CD14-positive monocyte (primary cell): ENCODE data around the gene TMEM140. TPM values are rescaled to one million over a fixed set of nuclear protein-coding genes. Genes with fewer than 3 reads are reported as not detected.

Experiments used
- DNase-seq, 3 donors: peaks; one replicate each; pipeline ENCODE4 v3.0.0-alpha.2; 2011 to 2022
- H2AFZ ChIP-seq: 2 replicates; pipeline ENCODE4 v1.6.0; 2012; ENCODE audit warnings: mild to moderate bottlenecking, low read depth, low read length, inconsistent platforms; ENCODE audit not compliant: insufficient read depth, poor library complexity, severe bottlenecking
- H3K27ac ChIP-seq, 2 donors: 1 replicate in 1 of 2; 2 replicates in 1 of 2; pipeline ENCODE4 v1.5.1; 2012 to 2013; ENCODE audit warnings: low read length in 2 of 2, control low read depth in 1 of 2, inconsistent platforms in 1 of 2, low read depth in 1 of 2, mild to moderate bottlenecking in 1 of 2
- H3K27me3 ChIP-seq, 2 donors: one replicate each; pipeline versions ENCODE4 v1.6.0 to v1.6.1; 2011 to 2013; ENCODE audit warnings: low read length in 2 of 2; ENCODE audit not compliant: control insufficient read depth in 2 of 2, insufficient read depth in 2 of 2
- H3K36me3 ChIP-seq, 2 donors: replicated peaks in 1 of 2; 1 replicate in 1 of 2; 2 replicates in 1 of 2; pipeline versions ENCODE4 v1.5.1 to v1.6.1; 2012 to 2013; ENCODE audit warnings: low read length in 2 of 2, control low read depth in 1 of 2, inconsistent platforms in 1 of 2, mild to moderate bottlenecking in 1 of 2; ENCODE audit not compliant: insufficient read depth in 2 of 2, control insufficient read depth in 1 of 2
- H3K4me1 ChIP-seq, 2 donors: 1 replicate in 1 of 2; 2 replicates in 1 of 2; pipeline versions ENCODE4 v1.5.1 to v1.6.1; 2012 to 2013; ENCODE audit warnings: low read length in 2 of 2, control low read depth in 1 of 2, inconsistent platforms in 1 of 2, mild to moderate bottlenecking in 1 of 2, moderate library complexity in 1 of 2; ENCODE audit not compliant: insufficient read depth in 2 of 2, control insufficient read depth in 1 of 2
- H3K4me2 ChIP-seq: replicated peaks from 2 replicates; pipeline ENCODE3; 2012; ENCODE audit warnings: low read length, moderate library complexity, mild to moderate bottlenecking; ENCODE audit not compliant: poor library complexity, severe bottlenecking; ENCODE audit errors: extremely low read depth
- H3K4me3 ChIP-seq, 3 experiments: fragments of 200-600 bp in 1 of 3; sonication (generic) in 1 of 3; replicated peaks in 1 of 3; 1 replicate in 2 of 3; 2 replicates in 1 of 3; pipeline ENCODE4 v1.5.1; 2011 to 2013; ENCODE audit warnings: low read length in 3 of 3, mild to moderate bottlenecking in 3 of 3, control low read depth in 2 of 3, low read depth in 2 of 3, inconsistent platforms in 1 of 3, moderate library complexity in 1 of 3
- H3K79me2 ChIP-seq: 2 replicates; pipeline ENCODE4 v1.6.0; 2012; ENCODE audit warnings: mild to moderate bottlenecking, control low read depth, inconsistent platforms, low read length, moderate library complexity; ENCODE audit not compliant: insufficient read depth
- H3K9ac ChIP-seq: 2 replicates; pipeline ENCODE4 v1.6.0; 2017; ENCODE audit warnings: low read length, mild to moderate bottlenecking; ENCODE audit not compliant: insufficient read depth, poor library complexity, severe bottlenecking
- H3K9me3 ChIP-seq, 2 donors: replicated peaks in 1 of 2; 1 replicate in 1 of 2; 2 replicates in 1 of 2; pipeline versions ENCODE4 v1.5.1 to v1.6.1; 2012 to 2013; ENCODE audit warnings: low read length in 2 of 2, control low read depth in 1 of 2; ENCODE audit not compliant: control insufficient read depth in 1 of 2, insufficient read depth in 1 of 2
- H4K20me1 ChIP-seq: 2 replicates; pipeline ENCODE4 v1.6.0; 2012; ENCODE audit warnings: mild to moderate bottlenecking, low read length, control low read depth, moderate library complexity; ENCODE audit not compliant: insufficient read depth
- H3K27ac Mint-ChIP-seq, 7 donors: one replicate each; pipeline ENCODE4 v1.8.0; 2020; ENCODE audit warnings: mild to moderate bottlenecking in 7 of 7, mixed read lengths in 7 of 7, moderate library complexity in 6 of 7, inconsistent platforms in 2 of 7
- H3K27me3 Mint-ChIP-seq, 3 donors: one replicate each; pipeline ENCODE4 v1.8.0; 2021 to 2022; ENCODE audit warnings: low read depth in 3 of 3, mild to moderate bottlenecking in 3 of 3, mixed read lengths in 3 of 3, moderate library complexity in 3 of 3, inconsistent platforms in 1 of 3
- H3K36me3 Mint-ChIP-seq, 2 donors: one replicate each; pipeline ENCODE4 v1.8.0; 2020; ENCODE audit warnings: mixed read lengths in 2 of 2, inconsistent platforms in 1 of 2, mild to moderate bottlenecking in 1 of 2
- H3K4me1 Mint-ChIP-seq: one replicate; pipeline ENCODE4 v1.8.0; 2020; ENCODE audit warnings: mild to moderate bottlenecking, mixed read lengths
- H3K4me3 Mint-ChIP-seq, 2 donors: one replicate each; pipeline ENCODE4 v1.8.0; 2020; ENCODE audit warnings: mild to moderate bottlenecking in 2 of 2, mixed read lengths in 2 of 2, moderate library complexity in 1 of 2
- H3K9me3 Mint-ChIP-seq, 7 donors: one replicate each; pipeline ENCODE4 v1.8.0; 2020 to 2022; ENCODE audit warnings: mixed read lengths in 7 of 7, mild to moderate bottlenecking in 6 of 7, moderate library complexity in 6 of 7, inconsistent platforms in 2 of 7
- CTCF ChIP-seq: fragments of 200-600 bp; IDR thresholded peaks from one replicate; pipeline ENCODE4 v1.8.0; 2022; ENCODE audit warnings: antibody characterized with exemption, mild to moderate bottlenecking
- WGBS: methylation state at CpG from one replicate; pipeline ENCODE4 v1.1.5; 2013; ENCODE audit warnings: missing lambda C conversion rate; ENCODE audit not compliant: insufficient coverage; 5-methylcytosine and 5-hydroxymethylcytosine counted together
- intact Hi-C, 2 donors: fragments of 100-400 bp; cut with micrococcal nuclease; formaldehyde crosslinking; loops; one replicate each; pipeline versions ENCODE4 v1.15.0 to v1.15.1; 2023
- polyA plus RNA-seq, 3 donors: library from polyadenylated mRNA; depleted of rRNA in 1 of 3; unstranded in 2 of 3; stranded (reverse) in 1 of 3; fragments of 300-500 nt in 2 of 3; fragments of >200 nt in 1 of 3; fragmentation: Illumina TruSeq in 2 of 3; gene quantifications; 1 replicate in 2 of 3; 2 replicates in 1 of 3; pipeline ENCODE4 v1.2.3, GENCODE V29; 2012 to 2021

TMEM140 gene
- polyA plus RNA-seq, 3 donors, result 2.9 to 14.7 (median 10.6) TPM

DNA sequence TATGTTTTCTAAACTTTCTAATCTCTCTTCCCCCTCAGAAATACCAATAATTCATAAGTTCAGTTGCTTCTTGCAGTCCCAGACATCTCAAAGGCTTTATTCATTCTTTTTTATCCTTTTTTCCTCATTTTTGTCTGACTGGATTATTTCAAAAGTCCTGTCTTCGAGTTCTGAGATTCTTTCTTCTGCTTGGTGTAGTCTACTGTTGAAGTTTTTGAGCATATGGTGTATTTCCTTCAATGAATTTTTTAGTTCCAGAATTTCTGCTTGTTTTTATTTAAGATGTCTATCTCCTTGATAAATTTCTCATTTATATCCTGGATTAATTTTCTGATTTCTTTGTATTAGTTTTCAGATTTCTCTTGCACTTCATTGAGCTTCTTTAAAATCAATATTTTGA, 8.4 kb downstream of the TMEM140 start:
- WGBS, result no CpG with 5 or more reads among the region's 1 CpG
- no peak overlapping the region for H2AFZ ChIP-seq
- TF ChIP-seq CTCF, result no peak
- Mint-ChIP-seq H3K4me1 (peaks cover 42% of the 10 kb centered on the region), H3K36me3 (peaks cover 49 to 74% of the 10 kb centered on the region in 2 donors), H3K4me3 (no peak overlapping the region), H3K27me3 (no peaks in the 10 kb centered on the region), H3K9me3 (peaks cover 20 to 47% (median 29%) of the 10 kb centered on the region in 7 donors), H3K27ac (no peak overlapping the region)
- H3K27me3 ChIP-seq, result no peaks in the 10 kb centered on the region
- peaks cover 0 to 33% of the 10 kb centered on the region in 2 donors for H3K36me3 ChIP-seq
- H3K4me1 ChIP-seq, result peaks cover 36 to 44% of the 10 kb centered on the region in 2 donors
- H3K4me3 ChIP-seq, result no peak overlapping the region
- no peak overlapping the region for H3K9ac ChIP-seq
- intact Hi-C loops, result no loop called here
- H3K4me2 ChIP-seq, result no peak overlapping the region
- H3K9me3 ChIP-seq, result peaks cover 13 to 22% of the 10 kb centered on the region in 2 donors
- peaks cover 79% of the 10 kb centered on the region for H3K79me2 ChIP-seq
- peaks cover 19% of the 10 kb centered on the region for H4K20me1 ChIP-seq
- no peak for DNase-seq
- H3K27ac ChIP-seq, result no peak overlapping the region

DNA sequence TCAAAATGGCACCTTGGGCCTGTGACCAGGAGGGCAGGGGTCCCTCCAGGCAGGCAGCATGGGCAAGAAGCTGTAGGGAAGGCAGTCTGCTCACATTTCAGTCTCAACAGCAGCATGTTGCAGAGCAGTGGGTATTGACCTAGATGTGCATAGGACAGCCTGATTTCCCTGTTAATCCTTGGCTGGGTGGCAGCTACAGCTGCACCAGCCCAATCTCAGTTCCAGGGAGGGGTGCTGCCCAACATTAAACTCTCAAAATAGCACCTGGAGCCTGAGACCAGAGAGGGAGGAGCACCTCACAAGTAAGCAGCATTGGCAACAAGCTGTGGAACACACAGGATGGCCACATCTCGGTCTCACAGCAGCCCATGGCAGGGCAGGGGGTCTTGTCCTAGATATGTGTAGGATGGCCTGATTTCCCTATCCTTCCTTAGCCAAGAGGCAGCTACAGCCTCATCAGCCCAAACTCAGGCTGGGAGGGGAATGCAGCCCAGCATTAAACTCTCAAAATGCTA, 10.3 kb downstream of the TMEM140 start:
- TF ChIP-seq CTCF, result no peak
- H3K36me3 Mint-ChIP-seq, result peaks cover 50 to 73% of the 10 kb centered on the region in 2 donors
- peaks cover 13 to 22% of the 10 kb centered on the region in 2 donors for H3K9me3 ChIP-seq
- H2AFZ ChIP-seq, result no peak overlapping the region
- no peak overlapping the region for H3K4me3 Mint-ChIP-seq
- H3K27ac ChIP-seq, result peak overlapping the region in 1 of 2 donors; percentile 82
- H3K4me1 Mint-ChIP-seq, result peaks cover 37% of the 10 kb centered on the region
- peaks cover 0 to 39% of the 10 kb centered on the region in 2 donors for H3K36me3 ChIP-seq
- peaks cover 81% of the 10 kb centered on the region for H3K79me2 ChIP-seq
- peaks cover 20 to 45% (median 32%) of the 10 kb centered on the region in 7 donors for H3K9me3 Mint-ChIP-seq
- intact Hi-C loops, result no loop called here
- H3K27ac Mint-ChIP-seq, result peak overlapping the region in 2 of 7 donors; percentile 30 to 52
- no peak overlapping the region for H3K4me3 ChIP-seq
- no peak for DNase-seq
- H3K9ac ChIP-seq, result no peak overlapping the region
- H4K20me1 ChIP-seq, result peaks cover 29% of the 10 kb centered on the region
- H3K27me3 Mint-ChIP-seq, result no peaks in the 10 kb centered on the region
- no peak overlapping the region for H3K4me2 ChIP-seq
- H3K4me1 ChIP-seq, result peaks cover 32 to 36% of the 10 kb centered on the region in 2 donors
- WGBS, result no CpG with 5 or more reads among the region's 1 CpG
- no peaks in the 10 kb centered on the region for H3K27me3 ChIP-seq
